ENCODE data around the gene UNC13B.

DNA sequence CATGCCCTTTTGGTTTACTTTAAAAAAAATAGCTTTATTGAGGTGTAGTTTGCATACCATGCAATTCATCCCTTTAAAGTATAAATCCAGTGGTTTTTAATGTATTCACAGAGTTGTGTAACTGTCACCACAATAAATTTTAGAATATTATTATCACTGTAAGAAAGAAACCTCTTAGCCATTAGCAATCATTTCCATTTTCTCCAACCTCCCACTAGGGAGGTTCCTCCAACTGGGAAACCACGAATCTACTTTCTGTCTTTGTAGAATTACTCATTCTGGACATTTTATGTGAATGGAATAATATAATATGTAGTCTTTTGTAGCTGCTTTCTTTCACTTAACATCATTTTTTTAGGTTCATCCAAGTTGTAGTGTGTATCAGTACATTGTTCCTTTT is 43.5 kb downstream of the UNC13B start:
- TF ChIP-seq CTCF (conservative IDR thresholded peaks at IDR 0.05; ENCODE audit: low read depth in 2 of 2) (no peak), EZH2 (IDR thresholded peaks at IDR 0.05; ENCODE audit: low read depth, unreplicated experiment) (no peak), POLR2AphosphoS5 (IDR thresholded peaks at IDR 0.05; ENCODE audit: low read depth) (no peak), EZH2phosphoT487 (IDR thresholded peaks at IDR 0.05; ENCODE audit: unreplicated experiment) (no peak), JUNB (IDR thresholded peaks at IDR 0.05; ENCODE audit: unreplicated experiment) (no peak), STAT1 (IDR thresholded peaks at IDR 0.05; ENCODE audit: unreplicated experiment) (no peak), ZNF331 (CRISPR knock-in tag; IDR thresholded peaks at IDR 0.05; ENCODE audit: low read depth) (no peak), ZNF114 (CRISPR knock-in tag; IDR thresholded peaks at IDR 0.05) (no peak)
- TF ChIP-seq, protein P1, sequence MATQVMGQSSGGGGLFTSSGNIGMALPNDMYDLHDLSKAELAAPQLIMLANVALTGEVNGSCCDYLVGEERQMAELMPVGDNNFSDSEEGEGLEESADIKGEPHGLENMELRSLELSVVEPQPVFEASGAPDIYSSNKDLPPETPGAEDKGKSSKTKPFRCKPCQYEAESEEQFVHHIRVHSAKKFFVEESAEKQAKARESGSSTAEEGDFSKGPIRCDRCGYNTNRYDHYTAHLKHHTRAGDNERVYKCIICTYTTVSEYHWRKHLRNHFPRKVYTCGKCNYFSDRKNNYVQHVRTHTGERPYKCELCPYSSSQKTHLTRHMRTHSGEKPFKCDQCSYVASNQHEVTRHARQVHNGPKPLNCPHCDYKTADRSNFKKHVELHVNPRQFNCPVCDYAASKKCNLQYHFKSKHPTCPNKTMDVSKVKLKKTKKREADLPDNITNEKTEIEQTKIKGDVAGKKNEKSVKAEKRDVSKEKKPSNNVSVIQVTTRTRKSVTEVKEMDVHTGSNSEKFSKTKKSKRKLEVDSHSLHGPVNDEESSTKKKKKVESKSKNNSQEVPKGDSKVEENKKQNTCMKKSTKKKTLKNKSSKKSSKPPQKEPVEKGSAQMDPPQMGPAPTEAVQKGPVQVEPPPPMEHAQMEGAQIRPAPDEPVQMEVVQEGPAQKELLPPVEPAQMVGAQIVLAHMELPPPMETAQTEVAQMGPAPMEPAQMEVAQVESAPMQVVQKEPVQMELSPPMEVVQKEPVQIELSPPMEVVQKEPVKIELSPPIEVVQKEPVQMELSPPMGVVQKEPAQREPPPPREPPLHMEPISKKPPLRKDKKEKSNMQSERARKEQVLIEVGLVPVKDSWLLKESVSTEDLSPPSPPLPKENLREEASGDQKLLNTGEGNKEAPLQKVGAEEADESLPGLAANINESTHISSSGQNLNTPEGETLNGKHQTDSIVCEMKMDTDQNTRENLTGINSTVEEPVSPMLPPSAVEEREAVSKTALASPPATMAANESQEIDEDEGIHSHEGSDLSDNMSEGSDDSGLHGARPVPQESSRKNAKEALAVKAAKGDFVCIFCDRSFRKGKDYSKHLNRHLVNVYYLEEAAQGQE (IDR thresholded peaks at IDR 0.05; ENCODE audit: unreplicated experiment): no peak
- TF ChIP-seq, protein P2, sequence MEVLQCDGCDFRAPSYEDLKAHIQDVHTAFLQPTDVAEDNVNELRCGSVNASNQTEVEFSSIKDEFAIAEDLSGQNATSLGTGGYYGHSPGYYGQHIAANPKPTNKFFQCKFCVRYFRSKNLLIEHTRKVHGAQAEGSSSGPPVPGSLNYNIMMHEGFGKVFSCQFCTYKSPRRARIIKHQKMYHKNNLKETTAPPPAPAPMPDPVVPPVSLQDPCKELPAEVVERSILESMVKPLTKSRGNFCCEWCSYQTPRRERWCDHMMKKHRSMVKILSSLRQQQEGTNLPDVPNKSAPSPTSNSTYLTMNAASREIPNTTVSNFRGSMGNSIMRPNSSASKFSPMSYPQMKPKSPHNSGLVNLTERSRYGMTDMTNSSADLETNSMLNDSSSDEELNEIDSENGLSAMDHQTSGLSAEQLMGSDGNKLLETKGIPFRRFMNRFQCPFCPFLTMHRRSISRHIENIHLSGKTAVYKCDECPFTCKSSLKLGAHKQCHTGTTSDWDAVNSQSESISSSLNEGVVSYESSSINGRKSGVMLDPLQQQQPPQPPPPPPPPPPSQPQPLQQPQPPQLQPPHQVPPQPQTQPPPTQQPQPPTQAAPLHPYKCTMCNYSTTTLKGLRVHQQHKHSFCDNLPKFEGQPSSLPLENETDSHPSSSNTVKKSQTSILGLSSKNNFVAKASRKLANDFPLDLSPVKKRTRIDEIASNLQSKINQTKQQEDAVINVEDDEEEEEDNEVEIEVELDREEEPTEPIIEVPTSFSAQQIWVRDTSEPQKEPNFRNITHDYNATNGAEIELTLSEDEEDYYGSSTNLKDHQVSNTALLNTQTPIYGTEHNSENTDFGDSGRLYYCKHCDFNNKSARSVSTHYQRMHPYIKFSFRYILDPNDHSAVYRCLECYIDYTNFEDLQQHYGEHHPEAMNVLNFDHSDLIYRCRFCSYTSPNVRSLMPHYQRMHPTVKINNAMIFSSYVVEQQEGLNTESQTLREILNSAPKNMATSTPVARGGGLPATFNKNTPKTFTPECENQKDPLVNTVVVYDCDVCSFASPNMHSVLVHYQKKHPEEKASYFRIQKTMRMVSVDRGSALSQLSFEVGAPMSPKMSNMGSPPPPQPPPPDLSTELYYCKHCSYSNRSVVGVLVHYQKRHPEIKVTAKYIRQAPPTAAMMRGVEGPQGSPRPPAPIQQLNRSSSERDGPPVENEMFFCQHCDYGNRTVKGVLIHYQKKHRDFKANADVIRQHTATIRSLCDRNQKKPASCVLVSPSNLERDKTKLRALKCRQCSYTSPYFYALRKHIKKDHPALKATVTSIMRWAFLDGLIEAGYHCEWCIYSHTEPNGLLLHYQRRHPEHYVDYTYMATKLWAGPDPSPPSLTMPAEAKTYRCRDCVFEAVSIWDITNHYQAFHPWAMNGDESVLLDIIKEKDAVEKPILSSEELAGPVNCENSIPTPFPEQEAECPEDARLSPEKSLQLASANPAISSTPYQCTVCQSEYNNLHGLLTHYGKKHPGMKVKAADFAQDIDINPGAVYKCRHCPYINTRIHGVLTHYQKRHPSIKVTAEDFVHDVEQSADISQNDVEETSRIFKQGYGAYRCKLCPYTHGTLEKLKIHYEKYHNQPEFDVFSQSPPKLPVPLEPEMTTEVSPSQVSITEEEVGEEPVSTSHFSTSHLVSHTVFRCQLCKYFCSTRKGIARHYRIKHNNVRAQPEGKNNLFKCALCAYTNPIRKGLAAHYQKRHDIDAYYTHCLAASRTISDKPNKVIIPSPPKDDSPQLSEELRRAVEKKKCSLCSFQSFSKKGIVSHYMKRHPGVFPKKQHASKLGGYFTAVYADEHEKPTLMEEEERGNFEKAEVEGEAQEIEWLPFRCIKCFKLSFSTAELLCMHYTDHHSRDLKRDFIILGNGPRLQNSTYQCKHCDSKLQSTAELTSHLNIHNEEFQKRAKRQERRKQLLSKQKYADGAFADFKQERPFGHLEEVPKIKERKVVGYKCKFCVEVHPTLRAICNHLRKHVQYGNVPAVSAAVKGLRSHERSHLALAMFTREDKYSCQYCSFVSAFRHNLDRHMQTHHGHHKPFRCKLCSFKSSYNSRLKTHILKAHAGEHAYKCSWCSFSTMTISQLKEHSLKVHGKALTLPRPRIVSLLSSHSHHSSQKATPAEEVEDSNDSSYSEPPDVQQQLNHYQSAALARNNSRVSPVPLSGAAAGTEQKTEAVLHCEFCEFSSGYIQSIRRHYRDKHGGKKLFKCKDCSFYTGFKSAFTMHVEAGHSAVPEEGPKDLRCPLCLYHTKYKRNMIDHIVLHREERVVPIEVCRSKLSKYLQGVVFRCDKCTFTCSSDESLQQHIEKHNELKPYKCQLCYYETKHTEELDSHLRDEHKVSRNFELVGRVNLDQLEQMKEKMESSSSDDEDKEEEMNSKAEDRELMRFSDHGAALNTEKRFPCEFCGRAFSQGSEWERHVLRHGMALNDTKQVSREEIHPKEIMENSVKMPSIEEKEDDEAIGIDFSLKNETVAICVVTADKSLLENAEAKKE (CRISPR knock-in tag; IDR thresholded peaks at IDR 0.05): no peak
